Vagina (tissue), 2 donors: ENCODE data around the gene RNASE8. TPM values are rescaled to one million over a fixed set of nuclear protein-coding genes. Genes with fewer than 3 reads are reported as not detected.

ENCODE experiments used
- DNase-seq, 2 donors: peaks; one replicate each; pipeline ENCODE4 v3.0.0-alpha.2; 2017; ENCODE audit errors: extremely low spot score in 2 of 2
- H3K27ac ChIP-seq: fragments of 200-600 bp; sonication (generic); one replicate; pipeline ENCODE4 v1.5.1; 2019
- H3K27me3 ChIP-seq: fragments of 200-600 bp; sonication (generic); one replicate; pipeline ENCODE4 v1.5.1; 2019
- H3K36me3 ChIP-seq, 2 donors: fragments of 200-600 bp; sonication (generic); one replicate each; pipeline ENCODE4 v1.5.1; 2017 to 2019
- H3K4me1 ChIP-seq: fragments of 200-600 bp; sonication (generic); one replicate; pipeline ENCODE4 v1.5.1; 2019
- H3K4me3 ChIP-seq, 2 donors: fragments of 200-600 bp; sonication (generic); 1 replicate in 1 of 2; 2 replicates in 1 of 2; pipeline ENCODE4 v1.5.1; 2016 to 2019
- H3K9me3 ChIP-seq: fragments of 200-600 bp; sonication (generic); one replicate; pipeline ENCODE4 v1.5.1; 2019
- CTCF ChIP-seq, 3 experiments: fragments of 450-650 bp in 2 of 3; fragments of 200-600 bp in 1 of 3; sonication (generic) in 1 of 3; IDR thresholded peaks; one replicate each; pipeline ENCODE4 v1.5.1; 2017 to 2019; ENCODE audit warnings: antibody characterized with exemption in 3 of 3, mild to moderate bottlenecking in 2 of 3, moderate library complexity in 2 of 3
- POLR2A ChIP-seq, 2 donors: fragments of 450-650 bp; IDR thresholded peaks; one replicate each; pipeline ENCODE4 v1.6.1; 2017; ENCODE audit warnings: antibody characterized with exemption in 2 of 2, mild to moderate bottlenecking in 2 of 2, moderate library complexity in 2 of 2
- POLR2AphosphoS5 ChIP-seq, 2 donors: sonication (generic); formaldehyde crosslinking; IDR thresholded peaks; one replicate each; pipeline ENCODE4 v1.9.0; 2017; ENCODE audit warnings: antibody characterized with exemption in 2 of 2, mild to moderate bottlenecking in 2 of 2, low read depth in 1 of 2; ENCODE audit not compliant: insufficient read depth in 1 of 2
- intact Hi-C: fragments of 100-400 bp; cut with DNase I; formaldehyde crosslinking; loops from one replicate; pipeline ENCODE4 v1.15.1; 2023
- total RNA-seq: library from RNA; depleted of rRNA; stranded (reverse); fragments of >200 nt; gene quantifications from one replicate; pipeline ENCODE4 v1.2.3, GENCODE V29; 2016

RNASE8 gene
- total RNA-seq, 1 donor from 2014 or later: not detected

GRCh38 chr14:21093018-21093417 lies 35.4 kb downstream of the RNASE8 start:
- Histone ChIP-seq H3K27ac (peak overlapping the region; percentile 31), H3K4me3 (no peak overlapping the region), H3K9me3 (no peaks in the 10 kb centered on the region), H3K4me1 (peaks cover 26% of the 10 kb centered on the region), H3K36me3 (peaks cover 0 to 26% of the 10 kb centered on the region in 2 donors), H3K27me3 (no peaks in the 10 kb centered on the region)
- intact Hi-C loops: loop anchor here (5.0 kb wide), 1 partner anchor 76 kb away; no protein-coding TSS in a partner anchor
- no peak for TF ChIP-seq POLR2A (IDR thresholded peaks at IDR 0.05)
- TF ChIP-seq CTCF (IDR thresholded peaks at IDR 0.05): no peak
- TF ChIP-seq POLR2AphosphoS5 (IDR thresholded peaks at IDR 0.05; ENCODE audit: insufficient read depth in 1 of 2, low read depth in 1 of 2): no peak
- DNase-seq: no peak

GRCh38 chr14:21093769-21094681 lies 36.4 kb downstream of the RNASE8 start:
- Histone ChIP-seq H3K4me1 (peaks cover 29% of the 10 kb centered on the region), H3K4me3 (no peak overlapping the region), H3K27me3 (no peaks in the 10 kb centered on the region), H3K36me3 (peaks cover 0 to 24% of the 10 kb centered on the region in 2 donors), H3K9me3 (no peaks in the 10 kb centered on the region), H3K27ac (no peak overlapping the region)
- TF ChIP-seq POLR2A (IDR thresholded peaks at IDR 0.05) (no peak), POLR2AphosphoS5 (IDR thresholded peaks at IDR 0.05; ENCODE audit: insufficient read depth in 1 of 2, low read depth in 1 of 2) (no peak), CTCF (IDR thresholded peaks at IDR 0.05) (no peak)
- DNase-seq: no peak
- intact Hi-C loops: loop anchor here (5.0 kb wide), 1 partner anchor 77 kb away; no protein-coding TSS in a partner anchor

GRCh38 chr14:21095430-21096205 lies 38.0 kb downstream of the RNASE8 start:
- Histone ChIP-seq H3K9me3 (no peaks in the 10 kb centered on the region), H3K27ac (peak overlapping the region; percentile 95), H3K4me1 (peaks cover 40% of the 10 kb centered on the region), H3K27me3 (no peaks in the 10 kb centered on the region), H3K4me3 (no peak overlapping the region), H3K36me3 (peaks cover 0 to 12% of the 10 kb centered on the region in 2 donors)
- no peak for DNase-seq
- TF ChIP-seq POLR2AphosphoS5 (IDR thresholded peaks at IDR 0.05; ENCODE audit: insufficient read depth in 1 of 2, low read depth in 1 of 2) (no peak), CTCF (IDR thresholded peaks at IDR 0.05) (no peak)
- intact Hi-C loops: no loop called here

GRCh38 chr14:21096438-21096837 lies 38.8 kb downstream of the RNASE8 start:
- Histone ChIP-seq H3K4me3 (no peak overlapping the region), H3K27ac (peak overlapping the region; percentile 95), H3K36me3 (peaks cover 0 to 4% of the 10 kb centered on the region in 2 donors), H3K27me3 (no peaks in the 10 kb centered on the region), H3K4me1 (peaks cover 44% of the 10 kb centered on the region), H3K9me3 (no peaks in the 10 kb centered on the region)
- TF ChIP-seq POLR2AphosphoS5 (IDR thresholded peaks at IDR 0.05; ENCODE audit: insufficient read depth in 1 of 2, low read depth in 1 of 2) (no peak), POLR2A (IDR thresholded peaks at IDR 0.05) (no peak), CTCF (IDR thresholded peaks at IDR 0.05) (no peak)
- intact Hi-C loops: no loop called here
- no peak for DNase-seq
